Measurements from ENCODE around the gene COLGALT1. TPM values are rescaled to one million over a fixed set of nuclear protein-coding genes. Genes with fewer than 3 reads are reported as not detected.
"Not testable (repeated sequence)": the region's sequence is repeated elsewhere in the genome, so short reads cannot be mapped to it uniquely, and the experiment has no call there.

The COLGALT1 gene
- total and polyA plus RNA-seq, 9 donors: 42.1 to 97.0 (median 75.8) TPM

- no peaks in the 10 kb centered on the region for H3K27me3 ChIP-seq (ENCODE audit: control insufficient read depth, insufficient read depth, low read length)
- DNase-seq: no peak
- peaks cover 6% of the 10 kb centered on the region for H3K9me3 ChIP-seq (replicated peaks; ENCODE audit: control insufficient read depth, low read depth, low read length)
- peaks cover 11% of the 10 kb centered on the region for H3K4me1 ChIP-seq (ENCODE audit: control insufficient read depth, insufficient read depth, low read length)
- 81% methylated on average over 11 of the region's 14 CpGs for WGBS (ENCODE audit: insufficient coverage)
- no peak overlapping the region for H3K4me3 ChIP-seq (ENCODE audit: low read length)
- H3K36me3 ChIP-seq (ENCODE audit: control insufficient read depth, insufficient read depth, low read length): no peaks in the 10 kb centered on the region
- H3K27ac ChIP-seq (ENCODE audit: low read length): no peak overlapping the region
Measured at GRCh38 chr19:17542793-17543582, 12.5 kb upstream of the COLGALT1 start.

- H3K36me3 ChIP-seq (ENCODE audit: control insufficient read depth, insufficient read depth, low read length): no peaks in the 10 kb centered on the region
- no peak for DNase-seq
- peaks cover 6% of the 10 kb centered on the region for H3K9me3 ChIP-seq (replicated peaks; ENCODE audit: control insufficient read depth, low read depth, low read length)
- H3K27me3 ChIP-seq (ENCODE audit: control insufficient read depth, insufficient read depth, low read length): no peaks in the 10 kb centered on the region
- no peak overlapping the region for H3K4me3 ChIP-seq (ENCODE audit: low read length)
- 57% methylated on average over 1 of the region's 4 CpGs for WGBS (ENCODE audit: insufficient coverage)
- H3K4me1 ChIP-seq (ENCODE audit: control insufficient read depth, insufficient read depth, low read length): peaks cover 7% of the 10 kb centered on the region
- no peak overlapping the region for H3K27ac ChIP-seq (ENCODE audit: low read length)
Measured at GRCh38 chr19:17543986-17544385, 11.5 kb upstream of the COLGALT1 start.

GRCh38 chr19:17544418-17544817, 11.0 kb upstream of the COLGALT1 start:
- Histone ChIP-seq H3K27me3 (ENCODE audit: control insufficient read depth, insufficient read depth, low read length) (no peaks in the 10 kb centered on the region), H3K4me3 (ENCODE audit: low read length) (no peak overlapping the region), H3K36me3 (ENCODE audit: control insufficient read depth, insufficient read depth, low read length) (no peaks in the 10 kb centered on the region), H3K9me3 (replicated peaks; ENCODE audit: control insufficient read depth, low read depth, low read length) (peaks cover 6% of the 10 kb centered on the region), H3K4me1 (ENCODE audit: control insufficient read depth, insufficient read depth, low read length) (peaks cover 4% of the 10 kb centered on the region), H3K27ac (ENCODE audit: low read length) (no peak overlapping the region)
- 100% methylated on average over 1 of the region's 4 CpGs for WGBS (ENCODE audit: insufficient coverage)
- DNase-seq: no peak

- Histone ChIP-seq H3K4me1 (ENCODE audit: control insufficient read depth, insufficient read depth, low read length) (peaks cover 5% of the 10 kb centered on the region), H3K27me3 (ENCODE audit: control insufficient read depth, insufficient read depth, low read length) (no peaks in the 10 kb centered on the region), H3K27ac (ENCODE audit: low read length) (no peak overlapping the region), H3K9me3 (replicated peaks; ENCODE audit: control insufficient read depth, low read depth, low read length) (no peaks in the 10 kb centered on the region), H3K36me3 (ENCODE audit: control insufficient read depth, insufficient read depth, low read length) (no peaks in the 10 kb centered on the region), H3K4me3 (ENCODE audit: low read length) (no peak overlapping the region)
- DNase-seq: no peak
- 81% methylated on average over 6 of the region's 6 CpGs for WGBS (ENCODE audit: insufficient coverage)
Measured at GRCh38 chr19:17548145-17548544, 7.3 kb upstream of the COLGALT1 start.

GRCh38 chr19:17549085-17549740, 6.2 kb upstream of the COLGALT1 start:
- Histone ChIP-seq H3K36me3 (ENCODE audit: control insufficient read depth, insufficient read depth, low read length) (no peaks in the 10 kb centered on the region), H3K9me3 (replicated peaks; ENCODE audit: control insufficient read depth, low read depth, low read length) (no peaks in the 10 kb centered on the region), H3K4me3 (ENCODE audit: low read length) (no peak overlapping the region), H3K27ac (ENCODE audit: low read length) (no peak overlapping the region), H3K27me3 (ENCODE audit: control insufficient read depth, insufficient read depth, low read length) (no peaks in the 10 kb centered on the region), H3K4me1 (ENCODE audit: control insufficient read depth, insufficient read depth, low read length) (peaks cover 14% of the 10 kb centered on the region)
- 78% methylated on average over 4 of the region's 5 CpGs for WGBS (ENCODE audit: insufficient coverage)
- no peak for DNase-seq

GRCh38 chr19:17550076-17550667, 5.3 kb upstream of the COLGALT1 start:
- WGBS (ENCODE audit: insufficient coverage): no CpG with 5 or more reads among the region's 4 CpGs
- Histone ChIP-seq H3K36me3 (ENCODE audit: control insufficient read depth, insufficient read depth, low read length) (no peaks in the 10 kb centered on the region), H3K27me3 (ENCODE audit: control insufficient read depth, insufficient read depth, low read length) (no peaks in the 10 kb centered on the region)

GRCh38 chr19:17552735-17553134, 2.7 kb upstream of the COLGALT1 start:
- DNase-seq; H3K36me3 ChIP-seq (ENCODE audit: control insufficient read depth, insufficient read depth, low read length); H3K4me3 ChIP-seq (ENCODE audit: low read length); H3K27me3 ChIP-seq (ENCODE audit: control insufficient read depth, insufficient read depth, low read length); H3K9me3 ChIP-seq (replicated peaks; ENCODE audit: control insufficient read depth, low read depth, low read length): not testable (repeated sequence)
- no CpG with 5 or more reads among the region's 4 CpGs for WGBS (ENCODE audit: insufficient coverage)
- H3K27ac ChIP-seq (ENCODE audit: low read length): peak overlapping the region; percentile 84
- H3K4me1 ChIP-seq (ENCODE audit: control insufficient read depth, insufficient read depth, low read length): peaks cover 28% of the 10 kb centered on the region

More at GRCh38 chr19:17550076-17550667, 5.3 kb upstream of the COLGALT1 start:
- Histone ChIP-seq H3K9me3 (replicated peaks; ENCODE audit: control insufficient read depth, low read depth, low read length) (no peaks in the 10 kb centered on the region), H3K27ac (ENCODE audit: low read length) (no peak overlapping the region), H3K4me3 (ENCODE audit: low read length) (no peak overlapping the region), H3K4me1 (ENCODE audit: control insufficient read depth, insufficient read depth, low read length) (peaks cover 20% of the 10 kb centered on the region)
- no peak for DNase-seq

GRCh38 chr19:17553256-17553655, 2.2 kb upstream of the COLGALT1 start:
- H3K4me3 ChIP-seq (ENCODE audit: low read length): no peak overlapping the region
- peak; percentile 98 for DNase-seq
- peaks cover 28% of the 10 kb centered on the region for H3K4me1 ChIP-seq (ENCODE audit: control insufficient read depth, insufficient read depth, low read length)
- peaks cover 6% of the 10 kb centered on the region for H3K36me3 ChIP-seq (ENCODE audit: control insufficient read depth, insufficient read depth, low read length)
- H3K27ac ChIP-seq (ENCODE audit: low read length): peak overlapping the region; percentile 84
- no peaks in the 10 kb centered on the region for H3K27me3 ChIP-seq (ENCODE audit: control insufficient read depth, insufficient read depth, low read length)
- no peaks in the 10 kb centered on the region for H3K9me3 ChIP-seq (replicated peaks; ENCODE audit: control insufficient read depth, low read depth, low read length)
- 6% methylated on average over 5 of the region's 7 CpGs for WGBS (ENCODE audit: insufficient coverage)

- Histone ChIP-seq H3K4me1 (ENCODE audit: control insufficient read depth, insufficient read depth, low read length) (peaks cover 29% of the 10 kb centered on the region), H3K36me3 (ENCODE audit: control insufficient read depth, insufficient read depth, low read length) (peaks cover 21% of the 10 kb centered on the region), H3K9me3 (replicated peaks; ENCODE audit: control insufficient read depth, low read depth, low read length) (no peaks in the 10 kb centered on the region), H3K27me3 (ENCODE audit: control insufficient read depth, insufficient read depth, low read length) (no peaks in the 10 kb centered on the region), H3K27ac (ENCODE audit: low read length) (peak overlapping the region; percentile 81), H3K4me3 (ENCODE audit: low read length) (peak overlapping the region; percentile 94)
- whole genome bisulfite sequencing (ENCODE audit: insufficient coverage): 14% methylated on average over 13 of the region's 19 CpGs
- no peak for DNase-seq
Measured at GRCh38 chr19:17554968-17555479, 425 bp upstream of the COLGALT1 start.
